Mesenteric fat pad (tissue), 1 donor: ENCODE data around the gene SEC16B. TPM values are rescaled to one million over a fixed set of nuclear protein-coding genes. Genes with fewer than 3 reads are reported as not detected.

Experiments
- DNase-seq: peaks from one replicate; pipeline ENCODE4 v3.0.0-alpha.2; 2020; ENCODE audit warnings: low spot score
- total RNA-seq: library from RNA; stranded (reverse); fragmentation: NEBNext Ultra II Directional; extraction: Animal tissue kit (Norgen Biotek cat#: 25700); gene quantifications from one replicate; pipeline ENCODE4 v1.2.1, GENCODE V29; 2021
- donor health status: DM: yes; HTN: yes; CAD: no.

SEC16B gene
- total RNA-seq, 1 donor from 2014 or later = 2.9 TPM

GRCh38 chr1:177944016-177944949, 25.6 kb downstream of the SEC16B start:
- DNase-seq = no peak

GRCh38 chr1:177941976-177942375, 27.9 kb downstream of the SEC16B start:
- no peak for DNase-seq

DNA sequence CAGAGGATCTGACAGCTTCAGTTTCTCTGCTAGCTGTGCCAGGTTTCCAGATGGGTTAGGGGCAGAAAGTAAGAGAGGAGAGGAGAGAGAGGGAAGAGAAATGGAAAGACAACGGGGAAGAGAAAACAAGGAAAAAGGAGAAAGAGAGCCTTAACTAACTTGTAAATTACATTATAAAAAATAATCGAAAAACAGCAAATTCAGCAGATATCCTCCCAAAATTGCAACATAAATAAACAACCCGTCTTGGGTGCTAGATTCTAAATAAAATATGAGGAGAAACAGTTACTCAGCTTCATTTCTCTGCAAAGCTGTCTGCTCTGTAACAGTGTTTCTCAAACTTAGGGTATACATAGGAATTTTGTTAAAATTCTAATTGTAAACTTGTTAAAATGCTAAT, 29.2 kb downstream of the SEC16B start:
- no peak for DNase-seq

DNA sequence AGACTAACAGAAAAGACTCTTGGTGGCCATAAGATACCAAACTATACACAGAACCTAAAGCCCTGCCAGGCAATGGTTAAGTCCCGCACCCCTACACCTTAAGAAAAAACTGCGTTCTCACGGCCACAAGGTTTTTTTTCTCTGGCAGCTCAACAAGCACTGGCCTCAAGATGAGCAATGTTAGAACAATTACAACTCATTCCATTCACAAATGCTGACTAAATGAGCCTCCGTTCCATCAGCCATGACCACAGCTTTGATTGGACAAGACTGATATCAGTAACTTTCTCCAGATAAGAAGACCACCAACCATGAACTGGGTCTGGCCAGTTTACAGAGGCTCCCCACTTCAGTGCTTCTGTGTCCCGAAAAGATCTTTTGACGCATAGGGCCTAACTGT, 31.9 kb downstream of the SEC16B start:
- no peak for DNase-seq

GRCh38 chr1:177937174-177937770, 32.6 kb downstream of the SEC16B start:
- no peak for DNase-seq

DNA sequence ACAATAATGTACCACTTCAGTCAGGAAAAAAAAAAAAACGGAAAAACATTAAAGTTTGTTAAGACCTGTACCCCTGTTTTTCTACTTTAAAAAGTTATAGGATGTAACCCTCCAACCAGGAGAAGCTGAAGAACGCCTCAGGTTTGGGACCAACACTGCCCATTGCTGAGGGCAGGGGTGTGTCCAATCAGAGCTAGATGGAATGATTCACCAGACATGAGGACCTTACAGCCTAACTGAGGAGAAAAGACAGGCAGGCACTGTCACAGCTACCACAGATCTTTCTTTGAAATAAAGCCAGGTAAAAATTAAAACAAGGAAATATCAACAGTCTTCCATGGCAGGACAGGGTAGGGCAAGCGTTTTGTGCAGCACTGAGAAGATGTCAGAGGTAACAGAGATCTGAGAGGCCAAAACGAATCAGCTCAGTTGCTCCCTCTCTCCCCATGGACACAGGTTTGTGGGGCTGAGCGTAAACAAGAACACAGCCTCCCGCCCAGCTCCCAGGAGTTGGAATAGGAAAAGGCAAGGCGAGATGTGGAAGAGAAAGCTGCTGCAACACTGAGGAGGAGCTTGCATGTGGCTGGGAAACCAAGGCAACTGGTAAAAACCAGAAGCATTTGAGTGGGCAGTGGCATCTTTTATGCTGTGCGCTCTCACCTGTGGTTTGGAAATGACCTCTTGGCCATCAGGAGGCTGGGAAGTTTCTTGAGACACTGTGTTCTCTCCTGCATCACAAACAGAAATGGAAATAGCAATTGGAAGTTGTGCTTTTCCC, 34.0 kb downstream of the SEC16B start:
- no peak for DNase-seq

- DNase-seq = no peak
Measured at GRCh38 chr1:177934927-177935326, 34.9 kb downstream of the SEC16B start.

DNA sequence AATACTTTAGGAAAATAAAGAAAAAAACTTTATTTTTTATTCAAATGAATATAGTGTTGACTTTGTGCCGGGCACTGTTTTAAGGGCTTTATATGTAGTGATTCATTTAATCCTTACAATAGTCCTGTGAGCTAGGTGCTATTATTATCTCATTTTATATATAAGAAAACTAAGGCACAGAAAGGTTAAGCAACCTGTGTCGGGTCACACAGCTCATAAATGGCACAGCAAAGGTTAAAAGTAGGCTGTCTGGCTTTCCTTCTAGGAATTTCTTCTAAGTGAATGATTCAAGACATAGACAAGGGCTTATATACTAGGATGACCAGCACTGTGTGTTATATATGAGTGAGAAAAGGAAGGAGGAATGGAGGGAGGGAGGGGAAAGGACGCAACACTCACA, 35.4 kb downstream of the SEC16B start:
- no peak for DNase-seq

DNA sequence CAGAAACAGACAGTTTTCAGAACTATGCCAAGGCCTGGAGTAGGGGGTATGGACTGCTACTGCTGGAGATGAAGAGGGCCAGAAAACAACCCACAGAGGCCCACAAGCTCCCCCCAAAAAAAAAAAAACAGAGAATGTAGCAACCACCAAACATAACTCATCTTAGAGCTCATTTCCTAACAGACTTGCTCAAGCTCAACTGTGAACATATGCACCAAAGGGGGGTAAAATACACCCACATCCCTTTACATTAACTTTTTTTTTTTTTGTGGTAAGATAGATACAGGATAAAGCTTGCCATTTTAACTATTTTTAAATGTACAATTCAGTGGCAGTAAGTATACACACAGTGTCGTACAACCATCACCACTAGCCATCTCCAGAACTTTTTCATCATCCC, 36.0 kb downstream of the SEC16B start:
- no peak for DNase-seq

DNA sequence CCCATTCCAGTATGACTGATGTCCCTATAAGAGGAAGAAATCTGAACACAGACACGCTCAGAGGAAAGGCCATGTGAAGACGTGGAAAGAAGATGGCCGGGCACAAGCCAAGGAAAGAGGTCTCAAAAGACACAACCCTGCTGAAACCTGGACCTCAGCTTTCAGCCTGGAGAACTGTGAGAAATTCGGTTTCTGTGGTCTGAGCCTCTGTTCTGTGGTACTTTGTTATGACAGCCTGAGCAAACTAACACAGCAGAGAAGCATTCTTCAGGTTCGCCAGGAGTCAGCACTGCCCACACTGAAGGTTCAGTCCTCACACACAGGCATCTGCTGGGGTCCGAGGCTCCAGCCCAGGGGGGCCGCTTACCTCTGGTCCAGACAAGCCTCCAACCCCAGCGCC, 37.7 kb downstream of the SEC16B start:
- no peak for DNase-seq

DNA sequence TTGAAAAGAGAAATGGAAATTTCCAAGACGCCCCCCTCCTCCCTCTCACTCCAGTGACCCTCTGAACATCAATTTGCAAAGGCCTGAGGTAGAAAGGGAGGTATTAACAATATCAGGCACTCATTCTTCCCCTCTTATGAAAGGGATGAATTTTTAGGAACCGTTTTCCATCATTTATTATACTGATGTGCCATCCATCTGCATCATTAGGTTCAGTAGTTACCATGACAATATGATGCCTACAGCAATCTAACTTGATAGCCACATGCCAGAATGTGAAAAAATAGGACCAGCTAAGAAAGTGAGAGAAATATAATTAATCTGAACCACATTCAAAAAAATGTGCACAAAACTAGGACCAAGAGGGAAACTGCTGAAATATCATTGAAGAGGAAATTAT, 40.9 kb downstream of the SEC16B start:
- DNase-seq = no peak

GRCh38 chr1:177928194-177928593, 41.7 kb downstream of the SEC16B start:
- no peak for DNase-seq

- DNase-seq = no peak
Measured at GRCh38 chr1:177927021-177927596, 42.7 kb downstream of the SEC16B start.

DNA sequence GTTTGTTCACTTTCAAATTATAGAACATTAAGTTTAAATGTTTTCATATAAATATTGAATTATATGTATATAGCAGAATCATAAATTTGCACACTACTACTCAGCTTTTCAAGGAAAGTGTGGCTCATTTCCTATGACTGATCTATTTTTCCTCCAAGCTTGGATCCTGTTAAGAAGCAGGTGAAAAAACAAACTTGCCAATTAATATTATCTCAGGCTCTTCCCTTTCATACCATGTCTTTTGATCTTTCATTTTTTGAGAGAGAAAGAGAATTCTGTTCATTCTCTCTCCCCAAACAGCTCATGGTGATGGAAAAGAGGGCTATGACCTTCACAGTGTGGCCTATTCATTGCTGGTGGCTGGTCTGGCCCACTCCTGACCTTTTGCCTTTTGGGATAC, 43.7 kb downstream of the SEC16B start:
- no peak for DNase-seq

DNA sequence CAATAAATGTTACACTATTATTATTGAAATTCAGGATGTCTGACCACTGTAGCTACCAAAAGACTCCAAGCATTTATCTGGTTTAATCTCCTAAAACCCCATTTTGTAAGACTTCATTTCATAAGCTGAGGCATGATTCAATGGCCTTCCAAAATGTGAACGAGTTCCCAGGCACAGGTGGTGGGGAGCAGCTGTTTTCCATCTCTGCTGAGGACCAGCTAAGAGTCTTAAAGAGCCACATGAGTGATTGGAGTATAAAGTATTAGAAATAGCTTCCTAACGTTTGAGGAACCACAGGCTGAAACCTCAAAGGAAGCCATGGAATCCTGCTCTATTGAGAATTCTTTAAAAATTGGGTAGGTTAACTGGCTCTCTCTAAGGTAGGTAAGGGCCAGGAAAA, 44.9 kb downstream of the SEC16B start:
- DNase-seq = no peak

DNA sequence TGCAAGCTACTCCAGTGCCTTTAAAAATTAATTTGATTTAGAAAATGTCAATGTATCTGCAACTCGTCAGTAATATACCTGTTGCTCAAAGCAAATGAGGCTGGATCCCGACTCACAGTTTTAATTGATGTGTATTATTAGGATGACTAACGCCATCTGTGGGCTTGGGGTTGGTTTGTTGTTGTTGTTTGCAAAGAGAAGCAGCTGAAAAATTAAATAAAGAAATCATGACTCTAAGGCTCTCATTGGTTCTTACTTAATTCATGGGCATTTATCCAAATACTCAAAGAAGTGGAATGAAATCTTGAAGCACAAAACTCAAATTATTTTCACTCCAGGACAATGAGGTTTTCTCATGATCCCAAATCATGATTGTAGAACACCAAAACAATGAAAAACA, 46.4 kb downstream of the SEC16B start:
- no peak for DNase-seq

- DNase-seq = no peak
Measured at GRCh38 chr1:177922209-177922608, 47.6 kb downstream of the SEC16B start.

- no peak for DNase-seq
Measured at GRCh38 chr1:177921590-177921989, 48.3 kb downstream of the SEC16B start.

DNA sequence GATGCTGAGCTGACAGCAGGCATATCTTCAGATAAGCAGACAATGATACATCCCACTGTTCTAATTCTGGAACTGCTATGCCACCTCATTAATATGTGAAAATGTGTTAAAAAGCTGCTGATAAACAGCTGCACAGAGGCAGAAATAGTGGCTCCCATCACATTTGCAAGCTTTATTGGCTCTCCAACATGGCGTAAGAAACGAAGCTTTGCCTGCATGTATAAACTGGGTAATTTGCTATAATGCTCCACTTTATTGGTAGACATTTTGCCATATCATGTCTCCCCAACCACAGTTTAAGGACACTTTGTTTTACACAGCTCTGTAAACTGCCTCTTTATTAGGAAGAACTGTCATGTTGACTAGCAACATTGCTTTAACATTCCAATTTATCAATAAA, 49.8 kb downstream of the SEC16B start:
- no peak for DNase-seq

DNA sequence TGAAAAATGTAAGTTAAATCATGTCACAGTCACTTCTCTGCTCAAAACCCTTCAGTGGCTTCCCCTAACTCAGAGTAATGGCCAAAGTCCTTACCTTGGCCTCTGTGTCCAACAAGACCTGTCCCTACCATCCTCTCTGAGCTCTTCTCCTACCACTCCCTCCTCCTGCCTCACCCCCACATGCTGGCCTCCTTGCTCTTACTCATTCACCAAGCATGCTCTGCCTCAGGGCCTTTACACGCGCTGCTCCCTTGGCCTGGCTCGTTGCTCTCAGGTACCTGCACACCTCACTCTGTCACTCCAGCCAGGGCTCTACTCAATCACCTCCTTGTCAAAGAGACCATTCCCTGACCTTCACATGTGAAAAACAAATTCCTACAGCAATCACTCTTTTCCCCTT, 54.2 kb downstream of the SEC16B start:
- no peak for DNase-seq

DNA sequence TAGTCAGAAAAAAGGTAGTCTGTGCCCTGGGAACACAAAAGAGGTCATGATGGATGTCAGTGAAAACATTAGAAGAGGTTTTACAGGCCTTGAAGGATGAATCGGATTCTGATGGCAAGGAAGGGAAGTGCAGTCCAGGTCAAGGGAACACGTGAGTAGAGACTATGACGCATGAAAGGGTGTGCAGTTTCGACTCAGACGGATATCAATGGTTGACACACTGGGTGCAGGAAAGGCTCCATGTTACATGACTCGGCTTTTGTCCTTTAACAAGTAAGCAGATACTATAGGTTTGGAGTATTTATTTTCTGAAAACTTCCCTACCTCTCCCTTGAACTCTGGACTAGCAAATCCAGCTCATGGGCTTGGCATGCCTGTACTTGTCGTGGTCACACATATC, 55.3 kb downstream of the SEC16B start:
- no peak for DNase-seq
